ENCODE measurements around the gene PSME3.

PSME3 gene, protein sequence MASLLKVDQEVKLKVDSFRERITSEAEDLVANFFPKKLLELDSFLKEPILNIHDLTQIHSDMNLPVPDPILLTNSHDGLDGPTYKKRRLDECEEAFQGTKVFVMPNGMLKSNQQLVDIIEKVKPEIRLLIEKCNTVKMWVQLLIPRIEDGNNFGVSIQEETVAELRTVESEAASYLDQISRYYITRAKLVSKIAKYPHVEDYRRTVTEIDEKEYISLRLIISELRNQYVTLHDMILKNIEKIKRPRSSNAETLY

GRCh38 chr17:42832934-42833766 is at the start of gene PSME3:
Gene PSME3 (plus strand): TSS chr17:42833397. CDS start chr17:42833632, 235 bp downstream.
- Mint-ChIP-seq H3K4me3 (peak within 1 kb of the TSS; percentile 93), H3K27ac (peak within 1 kb of the TSS; percentile 97), H3K4me1 (ENCODE audit: low read depth) (peaks cover 20% of the 10 kb centered on the region), H3K27me3 (ENCODE audit: low read depth) (peaks cover 9% of the 10 kb centered on the region), H3K36me3 (ENCODE audit: low read depth) (peaks cover 21% of the 10 kb centered on the region), H3K9me3 (no peaks in the 10 kb centered on the region)

- peaks cover 15% of the 10 kb centered on the region for H3K36me3 Mint-ChIP-seq (ENCODE audit: low read depth)
- H3K27ac Mint-ChIP-seq: peak overlapping the region; percentile 50
- peaks cover 12% of the 10 kb centered on the region for H3K4me1 Mint-ChIP-seq (ENCODE audit: low read depth)
- peaks cover 84% of the 10 kb centered on the region for H3K27me3 Mint-ChIP-seq (ENCODE audit: low read depth)
- no peak overlapping the region for H3K4me3 Mint-ChIP-seq
- H3K9me3 Mint-ChIP-seq: no peaks in the 10 kb centered on the region
Measured at GRCh38 chr17:42783791-42784138, 49.4 kb upstream of the PSME3 start.

DNA sequence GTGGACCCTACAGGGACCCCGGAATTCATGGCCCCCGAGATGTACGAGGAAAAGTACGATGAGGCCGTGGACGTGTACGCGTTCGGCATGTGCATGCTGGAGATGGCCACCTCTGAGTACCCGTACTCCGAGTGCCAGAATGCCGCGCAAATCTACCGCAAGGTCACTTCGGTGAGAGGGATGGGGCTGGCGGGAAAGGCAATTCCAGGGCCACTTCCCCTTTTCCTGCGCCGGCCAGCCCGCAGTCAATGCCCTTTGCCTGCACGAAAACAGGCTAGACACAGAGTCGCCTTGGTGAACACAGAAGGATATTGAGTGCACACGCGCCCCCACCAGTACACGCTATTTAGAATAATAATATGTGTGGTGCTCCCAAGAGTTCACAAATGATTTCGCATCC is 48.8 kb upstream of the PSME3 start:
- H3K4me3 Mint-ChIP-seq: no peak overlapping the region
- no peaks in the 10 kb centered on the region for H3K9me3 Mint-ChIP-seq
- H3K27ac Mint-ChIP-seq: no peak overlapping the region
- peaks cover 9% of the 10 kb centered on the region for H3K36me3 Mint-ChIP-seq (ENCODE audit: low read depth)
- peaks cover 12% of the 10 kb centered on the region for H3K4me1 Mint-ChIP-seq (ENCODE audit: low read depth)
- peaks cover 85% of the 10 kb centered on the region for H3K27me3 Mint-ChIP-seq (ENCODE audit: low read depth)

DNA sequence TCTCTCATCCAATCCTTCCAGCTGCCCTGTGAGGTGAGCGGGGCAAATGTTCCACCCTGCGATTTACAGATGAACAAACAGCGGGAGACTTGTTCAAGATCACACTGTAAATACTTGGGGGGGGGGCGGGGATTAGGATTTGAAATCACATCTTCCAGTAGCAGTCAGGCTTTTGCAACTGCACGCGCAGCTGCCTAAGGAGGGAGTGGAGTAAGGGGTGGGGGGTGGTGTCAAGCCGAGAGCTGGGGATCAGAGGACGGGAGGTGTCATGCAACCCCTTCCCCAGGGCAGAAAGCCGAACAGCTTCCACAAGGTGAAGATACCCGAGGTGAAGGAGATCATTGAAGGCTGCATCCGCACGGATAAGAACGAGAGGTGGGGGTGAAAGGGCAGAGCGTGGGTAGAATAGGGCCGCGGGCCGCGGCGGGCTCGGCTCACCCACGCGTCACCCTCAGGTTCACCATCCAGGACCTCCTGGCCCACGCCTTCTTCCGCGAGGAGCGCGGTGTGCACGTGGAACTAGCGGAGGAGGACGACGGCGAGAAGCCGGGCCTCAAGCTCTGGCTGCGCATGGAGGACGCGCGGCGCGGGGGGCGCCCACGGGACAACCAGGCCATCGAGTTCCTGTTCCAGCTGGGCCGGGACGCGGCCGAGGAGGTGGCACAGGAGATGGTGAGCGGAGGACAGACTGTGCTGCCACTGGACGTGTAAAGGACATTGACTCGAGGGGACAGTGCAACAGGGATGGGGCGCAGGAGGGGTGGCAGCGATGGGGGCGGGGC is 48.2 kb upstream of the PSME3 start:
- peaks cover 4% of the 10 kb centered on the region for H3K36me3 Mint-ChIP-seq (ENCODE audit: low read depth)
- no peak overlapping the region for H3K27ac Mint-ChIP-seq
- no peak overlapping the region for H3K4me3 Mint-ChIP-seq
- peaks cover 12% of the 10 kb centered on the region for H3K4me1 Mint-ChIP-seq (ENCODE audit: low read depth)
- H3K9me3 Mint-ChIP-seq: no peaks in the 10 kb centered on the region
- peaks cover 82% of the 10 kb centered on the region for H3K27me3 Mint-ChIP-seq (ENCODE audit: low read depth)

GRCh38 chr17:42787266-42787665 is 45.9 kb upstream of the PSME3 start:
- H3K4me1 Mint-ChIP-seq (ENCODE audit: low read depth): peaks cover 12% of the 10 kb centered on the region
- no peak overlapping the region for H3K4me3 Mint-ChIP-seq
- peaks cover 4% of the 10 kb centered on the region for H3K36me3 Mint-ChIP-seq (ENCODE audit: low read depth)
- no peak overlapping the region for H3K27ac Mint-ChIP-seq
- H3K27me3 Mint-ChIP-seq (ENCODE audit: low read depth): peaks cover 72% of the 10 kb centered on the region
- H3K9me3 Mint-ChIP-seq: no peaks in the 10 kb centered on the region

GRCh38 chr17:42791948-42792347 is 41.2 kb upstream of the PSME3 start:
- Mint-ChIP-seq H3K4me3 (no peak overlapping the region), H3K4me1 (ENCODE audit: low read depth) (peaks cover 3% of the 10 kb centered on the region), H3K27ac (no peak overlapping the region), H3K36me3 (ENCODE audit: low read depth) (peaks cover 5% of the 10 kb centered on the region), H3K9me3 (no peaks in the 10 kb centered on the region), H3K27me3 (ENCODE audit: low read depth) (peaks cover 27% of the 10 kb centered on the region)

GRCh38 chr17:42792545-42792944 is 40.7 kb upstream of the PSME3 start:
- H3K27me3 Mint-ChIP-seq (ENCODE audit: low read depth): peaks cover 22% of the 10 kb centered on the region
- no peaks in the 10 kb centered on the region for H3K9me3 Mint-ChIP-seq
- H3K27ac Mint-ChIP-seq: no peak overlapping the region
- H3K4me3 Mint-ChIP-seq: no peak overlapping the region
- peaks cover 5% of the 10 kb centered on the region for H3K36me3 Mint-ChIP-seq (ENCODE audit: low read depth)
- peaks cover 8% of the 10 kb centered on the region for H3K4me1 Mint-ChIP-seq (ENCODE audit: low read depth)

GRCh38 chr17:42795061-42795460 is 38.1 kb upstream of the PSME3 start:
- Mint-ChIP-seq H3K4me1 (ENCODE audit: low read depth) (peaks cover 17% of the 10 kb centered on the region), H3K4me3 (no peak overlapping the region), H3K27ac (no peak overlapping the region), H3K9me3 (no peaks in the 10 kb centered on the region), H3K27me3 (ENCODE audit: low read depth) (peaks cover 8% of the 10 kb centered on the region), H3K36me3 (ENCODE audit: low read depth) (peaks cover 5% of the 10 kb centered on the region)

DNA sequence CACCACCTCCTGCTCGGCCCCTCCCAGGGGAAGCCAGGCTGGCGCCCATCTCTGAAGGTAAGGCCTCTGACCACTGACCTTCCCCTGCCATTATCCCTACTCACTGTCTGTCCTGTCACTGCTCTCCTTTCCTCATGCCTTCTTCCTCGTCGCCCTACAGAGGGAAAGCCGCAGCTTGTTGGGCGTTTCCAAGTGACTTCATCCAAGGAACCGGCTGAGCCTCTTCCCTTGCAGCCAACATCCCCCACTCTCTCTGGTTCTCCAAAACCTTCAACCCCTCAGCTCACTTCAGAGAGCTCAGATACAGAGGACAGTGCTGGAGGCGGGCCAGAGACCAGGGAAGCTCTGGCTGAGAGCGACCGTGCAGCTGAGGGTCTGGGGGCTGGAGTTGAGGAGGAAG is 37.7 kb upstream of the PSME3 start:
- Mint-ChIP-seq H3K27ac (no peak overlapping the region), H3K27me3 (ENCODE audit: low read depth) (peaks cover 8% of the 10 kb centered on the region), H3K4me1 (ENCODE audit: low read depth) (peaks cover 17% of the 10 kb centered on the region), H3K36me3 (ENCODE audit: low read depth) (peaks cover 5% of the 10 kb centered on the region), H3K9me3 (no peaks in the 10 kb centered on the region), H3K4me3 (peak overlapping the region; percentile 43)

DNA sequence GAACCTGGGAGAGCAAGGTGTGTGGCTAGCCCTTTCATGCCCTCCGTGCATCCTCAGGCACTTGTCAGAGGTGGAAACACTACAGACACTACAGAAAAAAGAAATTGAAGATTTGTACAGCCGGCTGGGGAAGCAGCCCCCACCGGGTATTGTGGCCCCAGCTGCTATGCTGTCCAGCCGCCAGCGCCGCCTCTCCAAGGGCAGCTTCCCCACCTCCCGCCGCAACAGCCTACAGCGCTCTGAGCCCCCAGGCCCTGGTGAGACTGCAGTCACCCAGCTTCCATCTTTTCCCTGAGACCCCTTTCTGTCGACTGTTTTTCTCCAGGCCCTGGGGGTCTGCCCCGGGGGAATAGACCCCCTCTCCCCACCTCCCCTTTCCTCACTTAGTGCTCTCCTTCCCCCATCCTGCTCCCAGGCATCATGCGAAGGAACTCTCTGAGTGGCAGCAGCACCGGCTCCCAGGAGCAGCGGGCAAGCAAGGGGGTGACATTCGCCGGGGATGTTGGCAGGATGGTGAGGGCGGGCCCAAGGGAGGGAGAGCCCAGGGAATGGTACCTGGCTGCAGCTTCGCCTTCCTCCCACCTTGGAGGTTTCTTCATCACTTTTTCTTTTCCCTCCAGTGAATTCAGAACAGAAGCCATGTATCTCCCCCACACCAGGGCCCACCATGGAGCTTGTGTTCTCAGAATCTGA is 37.0 kb upstream of the PSME3 start:
- Mint-ChIP-seq H3K27me3 (ENCODE audit: low read depth) (peaks cover 11% of the 10 kb centered on the region), H3K27ac (no peak overlapping the region)

DNA sequence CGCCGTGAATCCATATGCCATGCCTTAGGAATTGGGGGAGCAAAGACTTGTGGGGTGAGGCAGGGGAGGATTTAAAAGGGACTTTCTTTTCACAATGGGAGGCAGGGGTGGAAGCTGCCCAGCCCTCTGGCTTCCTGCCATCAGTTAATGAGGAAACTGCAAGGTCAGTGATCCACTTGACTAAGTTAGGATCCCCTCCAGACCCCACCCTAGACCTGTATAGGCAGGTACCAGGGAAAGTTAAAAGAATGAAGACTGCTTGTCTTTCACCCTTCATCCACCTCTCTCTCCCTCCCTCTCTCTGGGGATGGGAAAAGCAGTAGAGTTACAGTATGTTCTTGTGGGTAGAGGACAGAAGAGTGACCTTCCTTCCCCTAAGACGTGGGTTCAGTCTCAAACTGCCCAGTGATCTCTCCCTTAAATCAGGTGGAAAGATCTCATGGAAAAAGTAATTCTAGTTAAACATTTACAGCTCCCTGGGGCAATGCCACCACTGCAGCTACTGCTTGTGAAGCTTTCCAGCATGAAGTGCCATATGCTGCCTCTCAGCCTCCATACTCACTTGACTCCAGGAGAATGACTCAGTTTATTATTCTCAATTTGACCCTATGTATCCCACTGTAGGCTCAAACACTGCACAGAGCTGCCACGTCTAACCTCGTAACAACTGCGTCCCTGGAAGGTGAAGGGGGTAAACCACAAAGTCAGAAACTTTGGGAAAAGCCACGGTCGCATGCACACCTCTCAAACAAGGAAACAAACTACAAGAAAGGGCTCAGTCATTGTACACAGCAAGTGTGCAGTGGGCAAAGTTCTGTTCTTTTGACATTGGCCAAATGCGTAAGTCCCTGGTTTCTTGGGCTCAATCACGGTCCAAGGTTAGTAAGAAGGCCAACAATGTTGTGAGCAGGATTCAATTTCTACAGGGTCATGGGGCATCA is 35.9 kb upstream of the PSME3 start:
- Mint-ChIP-seq H3K4me3 (peak overlapping the region; percentile 91), H3K9me3 (no peaks in the 10 kb centered on the region), H3K36me3 (ENCODE audit: low read depth) (peaks cover 5% of the 10 kb centered on the region), H3K4me1 (ENCODE audit: low read depth) (peaks cover 17% of the 10 kb centered on the region), H3K27me3 (ENCODE audit: low read depth) (peaks cover 16% of the 10 kb centered on the region), H3K27ac (no peak overlapping the region)

More for the DNA sequence above, 37.0 kb upstream of the PSME3 start:
- H3K36me3 Mint-ChIP-seq (ENCODE audit: low read depth): peaks cover 5% of the 10 kb centered on the region
- H3K4me1 Mint-ChIP-seq (ENCODE audit: low read depth): peaks cover 17% of the 10 kb centered on the region
- H3K9me3 Mint-ChIP-seq: no peaks in the 10 kb centered on the region
- peak overlapping the region; percentile 43 for H3K4me3 Mint-ChIP-seq

DNA sequence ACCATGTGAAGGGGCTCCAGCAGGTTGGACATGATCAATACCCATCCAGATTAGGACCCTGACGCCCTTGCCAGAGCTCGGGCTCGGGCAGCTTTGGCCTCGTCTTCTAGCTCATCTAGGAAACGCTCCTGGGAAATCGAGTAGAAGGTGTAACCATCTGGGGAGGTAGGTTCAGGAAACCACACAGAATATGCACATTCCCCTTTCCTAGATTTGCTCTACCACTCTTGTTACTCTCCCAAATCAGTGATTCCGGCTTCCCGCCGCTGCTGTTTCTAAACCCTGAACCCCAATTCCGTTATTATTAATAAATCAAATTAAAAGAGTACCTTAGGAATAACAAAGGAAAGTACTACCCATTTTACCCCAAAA is 35.2 kb upstream of the PSME3 start:
- Mint-ChIP-seq H3K36me3 (ENCODE audit: low read depth) (peaks cover 5% of the 10 kb centered on the region), H3K4me1 (ENCODE audit: low read depth) (peaks cover 17% of the 10 kb centered on the region), H3K27me3 (ENCODE audit: low read depth) (peaks cover 16% of the 10 kb centered on the region), H3K27ac (peak overlapping the region; percentile 73), H3K4me3 (peak overlapping the region; percentile 91), H3K9me3 (no peaks in the 10 kb centered on the region)

Measured in T-helper 1 cell treated with Interleukin-12 subunit alpha and Interleukin-12 subunit beta and Interleukin-4 antibody, amounts not matched to agents 30 μg/mL and 1 μg/mL, for 36 hours (primary cell).